Urinary bladder (tissue), 4 donors: Measurements from ENCODE around the gene RAMP3. TPM values are rescaled to one million over a fixed set of nuclear protein-coding genes. Genes with fewer than 3 reads are reported as not detected.
"Not testable (repeated sequence)": the region's sequence is repeated elsewhere in the genome, so short reads cannot be mapped to it uniquely, and the experiment has no call there.

Experiments
- DNase-seq: peaks from one replicate; pipeline ENCODE4 v3.0.0-alpha.2; 2015; ENCODE audit errors: extremely low spot score
- H3K27ac ChIP-seq: one replicate; pipeline ENCODE4 v1.5.1; 2013; ENCODE audit warnings: low read depth, mild to moderate bottlenecking, moderate library complexity
- H3K36me3 ChIP-seq: one replicate; pipeline ENCODE4 v1.6.1; 2013; ENCODE audit warnings: mild to moderate bottlenecking, moderate library complexity; ENCODE audit not compliant: insufficient read depth
- H3K4me1 ChIP-seq: one replicate; pipeline ENCODE4 v1.6.1; 2013; ENCODE audit warnings: mild to moderate bottlenecking, moderate library complexity; ENCODE audit not compliant: insufficient read depth
- H3K4me3 ChIP-seq: one replicate; pipeline ENCODE4 v1.5.1; 2013; ENCODE audit warnings: low read depth, low read length
- WGBS: extraction: QIAGEN DNeasy Blood & Tissue Kit; methylation state at CpG from one replicate; pipeline ENCODE4 v1.1.7; 2013; 5-methylcytosine and 5-hydroxymethylcytosine counted together
- polyA plus RNA-seq: library from polyadenylated mRNA; stranded (reverse); fragments of 200-250 nt; gene quantifications from one replicate; pipeline ENCODE4 v1.2.3, GENCODE V29; 2013
- total RNA-seq: library from RNA; depleted of rRNA; stranded (reverse); fragments of >200 nt; gene quantifications from one replicate; pipeline ENCODE4 v1.2.3, GENCODE V29; 2014
- donor health status: healthy with polysubstance abuse.
- donor health status: healthy.

Gene RAMP3
- total and polyA plus RNA-seq, 2 donors: 5.7 to 51.4 TPM

DNA sequence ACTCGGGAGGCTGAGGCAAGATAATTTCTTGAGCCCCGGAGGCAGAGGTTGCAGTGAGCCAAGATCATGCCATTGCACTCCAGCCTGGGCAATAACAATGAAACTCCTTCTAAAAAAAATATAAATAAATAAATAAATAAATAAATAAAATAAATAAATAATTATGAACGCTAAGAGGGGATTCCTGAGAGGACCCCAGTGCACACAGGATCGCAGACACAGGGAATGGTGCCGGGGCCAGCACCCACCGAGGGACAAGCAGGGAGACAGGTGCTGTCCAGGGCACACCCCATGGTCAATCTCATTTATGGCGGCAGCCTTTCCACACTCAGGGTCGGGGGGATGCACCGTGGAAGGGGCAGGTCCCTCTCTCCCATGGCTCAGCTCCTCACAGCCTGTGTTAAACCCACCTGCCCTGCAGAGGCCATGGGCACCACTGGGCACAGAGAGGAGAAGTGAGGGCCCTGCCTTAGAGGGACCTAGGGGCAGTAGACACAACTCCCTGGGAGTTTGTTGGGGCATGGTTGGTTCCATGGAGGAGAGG lies 2.2 kb upstream of the RAMP3 start:
- 94% methylated on average over 9 of the region's 9 CpGs for WGBS
- H3K4me1 ChIP-seq: no peaks in the 10 kb centered on the region
- no peaks in the 10 kb centered on the region for H3K36me3 ChIP-seq
- no peak overlapping the region for H3K4me3 ChIP-seq
- DNase-seq: no peak
- no peak overlapping the region for H3K27ac ChIP-seq

DNA sequence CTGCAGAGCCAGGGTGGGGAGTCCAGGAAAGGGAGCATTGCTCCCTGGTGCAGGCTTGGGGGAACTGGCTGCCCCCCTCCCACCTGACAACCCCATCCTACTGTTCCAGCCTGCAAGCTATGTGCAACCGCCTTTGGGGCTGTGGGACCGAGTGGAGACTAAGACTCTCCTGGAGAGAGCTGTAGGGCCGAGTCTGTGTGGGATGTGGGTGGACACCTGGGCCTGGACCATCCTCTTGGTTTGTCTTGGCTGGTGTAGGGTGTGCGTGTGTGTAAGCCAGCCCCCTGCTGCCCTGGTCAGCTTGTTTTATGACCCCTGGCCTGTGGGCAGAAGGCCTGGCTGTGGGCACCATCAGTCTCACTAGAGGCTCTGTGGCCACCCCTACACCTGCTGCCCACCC lies 1.6 kb upstream of the RAMP3 start:
- no peak for DNase-seq
- Histone ChIP-seq H3K4me1 (no peaks in the 10 kb centered on the region), H3K36me3 (no peaks in the 10 kb centered on the region), H3K27ac (no peak overlapping the region), H3K4me3 (no peak overlapping the region)
- 89% methylated on average over 4 of the region's 4 CpGs for WGBS

DNA sequence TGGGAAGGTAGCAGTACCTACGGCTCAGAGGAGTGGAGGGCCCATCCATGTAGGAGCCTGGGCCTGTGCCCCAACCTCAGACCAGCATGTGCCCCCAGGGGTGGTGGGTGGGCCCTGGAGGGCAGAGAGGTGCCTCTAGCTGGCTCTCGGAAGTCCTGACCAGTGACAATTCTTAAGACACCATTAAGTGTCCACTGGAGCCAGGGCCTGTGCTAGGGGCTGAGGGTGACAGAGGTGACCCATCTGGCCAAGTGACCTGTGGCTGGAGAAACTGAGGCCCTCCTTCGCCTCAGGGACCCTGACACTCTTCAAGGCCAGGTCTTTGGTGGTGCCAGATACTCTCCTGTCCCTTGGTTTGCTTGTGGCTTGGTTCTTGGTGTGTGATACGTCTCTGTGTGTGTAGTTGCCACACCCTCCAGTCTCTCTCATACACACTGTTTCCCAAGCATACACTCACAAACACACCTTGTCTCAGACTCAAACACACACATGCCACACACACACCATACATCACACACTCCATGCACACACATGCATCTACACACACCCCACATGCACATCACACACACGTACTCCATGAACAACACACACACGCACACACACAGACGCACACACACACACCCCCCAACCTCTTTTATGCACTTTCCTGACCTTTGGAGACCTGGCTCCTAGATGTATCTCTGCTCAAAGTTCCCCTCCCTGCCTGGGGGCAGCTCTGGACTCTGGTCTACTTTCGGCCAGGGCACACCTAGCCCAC lies 897 bp upstream of the RAMP3 start:
- Histone ChIP-seq H3K4me1 (no peaks in the 10 kb centered on the region), H3K27ac (no peak overlapping the region), H3K36me3 (no peaks in the 10 kb centered on the region), H3K4me3 (no peak overlapping the region)
- DNase-seq: no peak
- 84% methylated on average over 8 of the region's 8 CpGs for WGBS

DNA sequence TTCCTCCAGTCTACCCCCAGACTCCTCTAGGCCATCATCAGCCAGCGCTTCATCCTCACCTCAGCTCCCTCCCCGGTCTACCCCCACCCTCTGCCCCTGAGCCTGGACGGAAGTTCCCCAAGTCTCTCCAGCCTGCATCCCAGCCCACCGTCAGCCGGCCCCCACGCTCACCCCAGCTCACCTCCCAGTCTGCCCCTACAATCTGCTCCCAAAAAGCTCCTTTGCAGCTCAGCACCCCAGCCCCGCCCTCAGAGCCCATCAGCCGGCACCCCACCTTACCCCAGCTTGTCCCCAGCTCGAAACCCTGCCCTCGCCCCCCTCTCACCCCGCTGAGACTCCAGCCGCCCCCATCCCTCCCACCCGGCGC lies 322 bp upstream of the RAMP3 start:
- Histone ChIP-seq H3K27ac (no peak overlapping the region), H3K4me1 (no peaks in the 10 kb centered on the region), H3K4me3 (peak overlapping the region; percentile 36), H3K36me3 (no peaks in the 10 kb centered on the region)
- no peak for DNase-seq
- 11% methylated on average over 14 of the region's 14 CpGs for WGBS

DNA sequence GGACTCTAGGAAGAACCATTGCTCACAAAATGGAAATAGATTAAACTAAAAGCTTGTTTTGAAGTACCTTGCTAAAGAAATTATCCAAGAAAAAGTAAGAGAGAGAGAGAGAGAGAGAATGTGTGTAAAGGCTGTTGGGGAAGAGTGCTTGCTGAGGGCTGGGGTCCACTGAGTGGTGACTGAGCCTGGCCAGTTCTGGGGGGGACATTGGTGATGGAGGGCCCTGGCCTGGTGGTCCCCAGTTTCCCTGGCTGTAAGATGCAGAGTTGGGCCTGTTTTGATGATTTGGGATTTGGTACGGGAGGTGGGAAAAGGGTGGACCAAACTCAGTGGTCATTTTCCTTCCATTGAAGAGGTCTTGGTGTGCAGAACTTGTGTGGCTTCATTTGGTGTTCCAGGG lies 880 bp downstream of the RAMP3 start:
- Histone ChIP-seq H3K36me3 (no peaks in the 10 kb centered on the region), H3K4me1 (no peaks in the 10 kb centered on the region), H3K4me3 (peak overlapping the region; percentile 36), H3K27ac (no peak overlapping the region)
- no peak for DNase-seq
- 95% methylated on average over 1 of the region's 1 CpG for WGBS

DNA sequence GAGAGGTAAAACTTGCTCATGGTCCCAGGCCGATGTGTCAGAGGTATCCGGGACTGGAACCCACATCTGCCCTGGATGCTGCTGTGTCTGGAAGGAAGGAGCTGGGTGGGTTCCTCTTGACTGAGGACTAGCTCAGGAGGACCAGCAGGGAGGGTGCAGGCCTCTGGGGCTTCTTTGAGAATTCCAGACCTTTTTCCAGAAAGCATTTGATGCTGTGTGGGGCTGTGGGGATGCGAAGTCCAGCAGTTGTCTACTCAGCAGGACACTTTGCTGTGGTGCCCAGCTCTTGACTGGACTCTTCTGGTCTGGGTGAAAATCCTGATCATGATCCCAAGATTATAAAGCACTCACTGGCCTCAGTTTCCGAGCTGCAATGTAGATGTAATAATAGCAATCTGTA lies 1.7 kb downstream of the RAMP3 start:
- Histone ChIP-seq H3K36me3 (no peaks in the 10 kb centered on the region), H3K27ac (no peak overlapping the region), H3K4me3 (no peak overlapping the region), H3K4me1 (no peaks in the 10 kb centered on the region)
- no peak for DNase-seq
- 93% methylated on average over 4 of the region's 4 CpGs for WGBS

DNA sequence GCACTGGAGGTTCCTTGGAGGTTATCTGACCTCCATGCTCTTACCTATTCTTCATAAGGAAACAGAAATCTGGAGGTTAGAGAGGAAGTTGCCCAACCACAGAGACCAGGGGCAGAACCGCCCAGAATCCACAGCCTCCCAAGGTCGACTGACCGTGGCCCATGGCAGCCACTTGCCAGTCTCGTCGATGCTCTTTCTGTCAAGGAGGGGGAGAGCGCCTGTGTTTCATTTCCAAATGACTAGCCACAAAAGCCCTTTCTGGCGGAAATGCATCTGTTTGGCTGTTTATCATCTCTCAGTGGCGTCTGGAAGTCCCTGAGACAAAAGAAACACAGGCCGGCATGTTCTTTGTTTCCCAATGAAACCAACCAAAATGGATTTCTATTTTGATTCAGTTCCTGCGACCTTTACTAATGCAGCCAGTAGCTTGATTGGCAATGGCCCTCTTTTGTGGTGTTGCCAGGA lies 2.9 kb downstream of the RAMP3 start:
- WGBS: 62% methylated on average over 10 of the region's 10 CpGs
- no peak overlapping the region for H3K4me3 ChIP-seq
- no peak for DNase-seq

DNA sequence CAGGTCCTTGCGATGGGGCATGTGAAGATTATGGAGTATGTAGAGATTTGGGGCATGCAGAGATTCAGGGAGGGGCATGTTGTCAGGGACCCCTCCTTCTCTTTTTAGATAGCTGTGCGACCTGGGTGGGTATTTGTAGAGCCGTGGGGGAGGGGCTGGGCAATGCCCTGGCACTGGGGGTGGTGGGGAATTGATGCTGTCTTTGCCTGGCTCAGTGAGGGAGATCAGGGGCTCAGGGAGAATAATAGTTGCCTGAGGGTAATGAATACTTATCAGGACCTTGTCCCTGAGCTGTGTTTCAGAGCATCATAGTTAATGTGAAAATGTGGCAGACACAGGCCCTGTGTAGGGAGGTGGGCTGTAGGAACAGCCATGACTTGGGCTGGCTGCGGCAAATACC lies 3.5 kb downstream of the RAMP3 start:
- Histone ChIP-seq H3K27ac (no peak overlapping the region), H3K4me1 (no peaks in the 10 kb centered on the region), H3K4me3 (no peak overlapping the region), H3K36me3 (no peaks in the 10 kb centered on the region)
- 74% methylated on average over 4 of the region's 4 CpGs for WGBS
- no peak for DNase-seq

More for the DNA sequence above, 2.9 kb downstream of the RAMP3 start:
- H3K4me1 ChIP-seq: no peaks in the 10 kb centered on the region
- H3K27ac ChIP-seq: no peak overlapping the region
- H3K36me3 ChIP-seq: no peaks in the 10 kb centered on the region

DNA sequence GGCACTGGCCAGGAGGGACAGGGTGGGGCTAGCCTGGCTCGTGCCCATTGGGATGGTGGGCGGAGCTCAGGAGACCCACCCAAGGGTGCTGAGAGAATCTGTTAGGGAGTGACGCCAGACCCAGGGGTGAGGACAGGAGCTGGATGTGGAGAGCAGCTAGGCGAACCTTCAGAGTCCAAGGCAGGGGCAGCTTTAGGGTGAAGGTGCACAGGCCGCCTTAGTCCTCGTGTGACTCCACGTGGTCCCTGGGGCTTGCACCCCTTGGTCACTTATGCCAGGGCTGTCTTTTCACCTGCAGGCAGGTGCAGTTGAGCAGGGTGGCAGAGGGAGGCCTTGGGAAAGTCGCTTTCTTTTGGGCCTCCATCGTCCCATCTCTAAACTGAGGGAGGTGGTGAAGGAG lies 4.3 kb downstream of the RAMP3 start:
- H3K27ac ChIP-seq: no peak overlapping the region
- DNase-seq: no peak
- 88% methylated on average over 9 of the region's 9 CpGs for WGBS
- no peaks in the 10 kb centered on the region for H3K36me3 ChIP-seq
- H3K4me3 ChIP-seq: no peak overlapping the region
- H3K4me1 ChIP-seq: no peaks in the 10 kb centered on the region

DNA sequence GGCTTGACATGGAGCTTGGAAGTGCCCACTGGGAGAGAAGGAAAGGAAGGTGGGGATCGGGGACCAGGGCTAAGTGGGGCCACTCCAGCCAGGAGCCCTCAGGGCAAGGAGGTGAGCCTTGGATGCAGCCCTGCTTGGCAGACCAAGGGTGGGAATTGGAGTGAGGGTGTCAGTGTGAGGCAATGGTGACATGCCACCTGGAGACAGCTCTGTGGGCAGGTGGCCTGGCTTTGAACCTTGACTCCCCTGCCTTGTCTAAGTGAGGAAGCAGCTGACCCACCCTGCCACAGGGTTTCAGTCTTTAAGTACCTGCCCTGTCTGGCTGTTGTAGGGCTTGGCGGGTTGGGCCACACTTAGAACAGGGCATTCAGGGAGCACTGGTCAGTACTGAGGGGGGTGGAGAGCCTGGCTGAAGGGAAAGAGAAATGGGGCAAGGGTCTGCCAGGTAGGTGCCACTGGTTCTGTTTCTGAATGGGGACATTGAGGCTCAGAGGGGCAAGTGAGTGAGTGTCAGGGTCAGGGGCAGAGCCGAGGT lies 4.8 kb downstream of the RAMP3 start:
- WGBS: 74% methylated on average over 3 of the region's 3 CpGs
- no peak overlapping the region for H3K4me3 ChIP-seq
- H3K27ac ChIP-seq: no peak overlapping the region
- H3K36me3 ChIP-seq: no peaks in the 10 kb centered on the region
- DNase-seq: no peak
- no peaks in the 10 kb centered on the region for H3K4me1 ChIP-seq

DNA sequence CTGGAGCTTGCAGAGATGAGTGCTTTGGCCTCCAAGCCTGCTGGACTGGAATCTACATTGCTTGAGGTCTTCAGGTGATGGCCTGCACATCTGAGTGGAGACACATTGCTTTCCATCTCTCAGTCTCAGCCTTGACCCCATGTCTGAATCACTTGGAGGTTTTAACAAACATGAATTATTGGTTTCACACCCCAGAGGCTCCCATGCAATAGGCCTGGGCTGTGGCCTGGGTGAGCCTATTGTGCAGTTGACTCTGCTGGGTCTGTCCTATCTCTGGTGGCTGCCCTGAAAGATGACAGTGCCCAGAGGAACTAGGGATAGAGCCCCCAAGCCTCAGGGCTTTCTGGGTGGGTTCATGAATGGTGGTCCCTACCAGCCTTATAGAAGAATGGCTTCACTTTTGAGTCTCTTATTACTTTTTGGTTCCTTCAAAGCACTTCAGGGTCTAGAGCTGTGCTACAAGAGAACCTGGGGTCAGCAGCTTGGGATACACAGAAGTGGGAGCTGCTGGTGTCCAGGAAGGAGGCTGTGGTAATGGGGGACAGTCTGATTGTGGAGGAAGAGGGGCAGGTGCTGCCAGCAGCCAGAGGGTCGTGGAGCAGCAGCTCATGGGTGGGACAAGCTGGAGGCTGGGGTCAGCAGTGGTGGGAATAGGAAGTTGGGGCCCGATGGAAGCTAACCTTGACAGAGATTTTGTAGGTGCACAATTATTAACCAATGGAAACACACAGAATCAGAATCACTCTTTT lies 5.5 kb downstream of the RAMP3 start:
- WGBS: 74% methylated on average over 2 of the region's 2 CpGs
- no peak for DNase-seq

DNA sequence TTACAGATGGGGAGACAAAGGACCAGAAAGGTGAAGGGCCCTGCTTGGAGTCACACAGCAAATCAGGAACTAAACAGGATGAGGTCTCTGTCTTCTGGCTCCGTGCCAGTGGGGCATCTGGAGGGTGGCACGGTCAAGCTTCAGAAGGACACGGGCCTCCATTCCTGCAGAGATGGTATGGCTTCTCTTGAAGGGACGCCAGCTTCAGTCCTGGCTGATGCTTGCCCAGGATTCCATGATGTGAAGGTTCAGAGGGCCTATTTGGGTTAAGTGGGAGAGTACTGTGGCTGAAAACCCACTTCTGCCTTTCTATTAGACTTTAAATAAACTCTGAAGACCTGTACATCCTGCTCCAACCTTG lies 6.1 kb downstream of the RAMP3 start:
- H3K4me1 ChIP-seq: no peaks in the 10 kb centered on the region
- H3K27ac ChIP-seq: no peak overlapping the region
- DNase-seq: no peak
- no peak overlapping the region for H3K4me3 ChIP-seq
- no peaks in the 10 kb centered on the region for H3K36me3 ChIP-seq
- WGBS: 86% methylated on average over 4 of the region's 4 CpGs

More for the DNA sequence above, 5.5 kb downstream of the RAMP3 start:
- Histone ChIP-seq H3K36me3 (no peaks in the 10 kb centered on the region), H3K27ac (no peak overlapping the region), H3K4me3 (no peak overlapping the region), H3K4me1 (no peaks in the 10 kb centered on the region)

DNA sequence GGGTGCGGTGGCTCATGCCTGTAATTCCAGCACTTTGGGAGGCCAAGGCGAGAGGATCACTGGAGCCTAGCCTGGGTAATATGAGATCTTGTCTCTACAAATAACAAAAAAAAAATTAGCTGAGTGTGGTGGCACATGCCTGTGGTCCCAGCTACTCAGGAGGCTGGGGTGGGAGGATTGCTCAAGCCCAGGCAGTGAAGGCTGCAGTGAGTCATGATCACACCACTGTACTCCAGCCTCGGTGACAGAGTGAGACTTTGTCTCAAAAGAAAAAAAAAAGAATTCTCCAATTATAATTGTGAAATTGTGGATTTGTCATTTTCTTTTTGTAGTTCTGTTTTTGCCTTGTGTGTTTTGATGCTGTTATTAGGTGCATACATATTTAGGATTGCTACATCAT lies 6.7 kb downstream of the RAMP3 start:
- H3K36me3 ChIP-seq, H3K27ac ChIP-seq, DNase-seq, H3K4me1 ChIP-seq, H3K4me3 ChIP-seq: not testable (repeated sequence)
- WGBS: 82% methylated on average over 3 of the region's 3 CpGs

DNA sequence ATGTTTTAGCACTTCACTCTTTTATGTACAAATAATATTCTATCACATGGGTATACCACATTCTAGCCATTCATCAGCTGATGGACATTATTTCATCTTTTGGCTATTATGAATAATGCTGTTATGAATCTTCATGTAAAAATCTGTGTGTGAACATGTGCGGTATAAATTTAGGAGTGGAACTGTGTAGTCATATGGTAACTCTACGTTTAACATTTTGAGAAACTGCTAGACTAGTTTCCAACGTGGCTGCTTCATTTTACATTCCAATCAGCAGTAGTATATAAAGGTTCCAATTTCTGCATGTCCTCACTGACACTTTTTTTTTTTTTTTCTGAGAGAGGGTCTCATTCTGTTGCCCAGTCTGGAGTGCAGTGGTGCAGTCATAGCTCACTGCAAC lies 8.3 kb downstream of the RAMP3 start:
- H3K27ac ChIP-seq: no peak overlapping the region
- 64% methylated on average over 3 of the region's 3 CpGs for WGBS

More for the DNA sequence above, 8.3 kb downstream of the RAMP3 start:
- Histone ChIP-seq H3K4me3 (no peak overlapping the region), H3K36me3 (no peaks in the 10 kb centered on the region), H3K4me1 (no peaks in the 10 kb centered on the region)
- no peak for DNase-seq
